ENCODE results near the gene ELOVL5. TPM values are rescaled to one million over a fixed set of nuclear protein-coding genes. Genes with fewer than 3 reads are reported as not detected.

The ELOVL5 gene
- total RNA-seq, 1 experiment from 2014 or later: 121 TPM

DNA sequence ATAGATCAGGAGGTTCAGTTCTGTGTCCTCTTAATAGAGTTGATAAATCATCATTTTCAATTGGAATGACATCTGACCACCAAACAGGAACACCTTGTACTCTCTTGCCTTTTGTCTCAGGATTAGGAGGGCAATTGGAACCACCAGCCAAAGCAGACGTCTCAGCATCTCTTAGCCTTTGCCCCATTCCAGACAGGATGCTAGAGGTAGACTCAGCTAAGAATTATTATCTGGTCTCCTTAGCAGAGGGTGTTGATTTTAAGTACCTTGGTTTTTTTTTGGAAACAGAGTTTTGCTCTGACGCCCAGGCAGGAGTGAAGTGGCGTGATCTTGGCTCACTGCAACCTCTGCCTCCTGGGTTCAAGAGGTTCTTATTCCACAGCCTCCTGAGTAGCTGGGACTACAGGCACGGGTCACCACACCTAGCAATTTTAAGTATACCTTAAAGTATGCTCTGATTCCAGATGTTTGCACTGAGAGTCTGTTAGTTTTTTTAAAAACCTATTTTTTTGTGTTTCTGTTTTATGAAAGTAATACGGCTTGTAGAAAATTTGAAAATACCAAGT is 28.0 kb upstream of the ELOVL5 start:
- no peak overlapping the region for H3K4me3 Mint-ChIP-seq
- Histone ChIP-seq H3K9ac (ENCODE audit: extremely low read depth, insufficient read length, low read length) (no peak overlapping the region), H3K27me3 (ENCODE audit: insufficient read depth, low read length) (no peaks in the 10 kb centered on the region), H4K20me1 (ENCODE audit: control insufficient read depth, insufficient read depth, insufficient read length) (no peaks in the 10 kb centered on the region), H4K5ac (ENCODE audit: insufficient read length, low read depth, low read length) (no peak overlapping the region), H3K23ac (ENCODE audit: insufficient read length, low read depth, low read length) (no peak overlapping the region), H2BK12ac (ENCODE audit: insufficient read length, low read depth, low read length) (no peak overlapping the region), H3K4me2 (ENCODE audit: insufficient read depth, insufficient read length, low read length) (no peak overlapping the region), H2BK5ac (ENCODE audit: insufficient read length, low read length) (no peak overlapping the region), H3K4me1 (ENCODE audit: insufficient read depth, low read length) (no peaks in the 10 kb centered on the region), H3K4ac (ENCODE audit: low read depth, low read length) (no peak overlapping the region), H3K23me2 (ENCODE audit: insufficient read length, low read depth, low read length, poor library complexity, severe bottlenecking) (no peaks in the 10 kb centered on the region), H3K79me2 (ENCODE audit: insufficient read depth, low read length) (no peaks in the 10 kb centered on the region), H2AK5ac (ENCODE audit: insufficient read length, low read length) (no peak overlapping the region), H2BK15ac (ENCODE audit: low read depth, low read length) (no peak overlapping the region), H3K56ac (ENCODE audit: insufficient read length, low read depth, low read length) (no peak overlapping the region), H3K14ac (ENCODE audit: insufficient read depth, low read length) (no peak overlapping the region), H3K27ac (ENCODE audit: insufficient read length, low read depth, low read length) (no peak overlapping the region), H2BK20ac (ENCODE audit: low read depth, low read length, poor library complexity, severe bottlenecking) (no peak overlapping the region), H4K8ac (replicated peaks; ENCODE audit: insufficient read length, low read depth, low read length) (no peak overlapping the region), H3K9me3 (ENCODE audit: control insufficient read depth, low read depth, low read length) (no peaks in the 10 kb centered on the region), H2BK120ac (ENCODE audit: low read depth, low read length, poor library complexity, severe bottlenecking) (no peak overlapping the region), H3T11ph (ENCODE audit: low read length) (no peak overlapping the region), H2AFZ (ENCODE audit: low read length) (no peak overlapping the region), H3K18ac (ENCODE audit: insufficient read length, low read depth, low read length) (no peak overlapping the region), H3K79me1 (ENCODE audit: insufficient read depth, low read depth, low read length, poor library complexity, severe bottlenecking) (no peaks in the 10 kb centered on the region), H4K91ac (ENCODE audit: insufficient read length, low read depth, low read length) (no peak overlapping the region)
- WGBS (ENCODE audit: extremely low coverage, insufficient read length, low lambda C conversion rate): no CpG with 5 or more reads among the region's 5 CpGs
- TF ChIP-seq, protein P1, sequence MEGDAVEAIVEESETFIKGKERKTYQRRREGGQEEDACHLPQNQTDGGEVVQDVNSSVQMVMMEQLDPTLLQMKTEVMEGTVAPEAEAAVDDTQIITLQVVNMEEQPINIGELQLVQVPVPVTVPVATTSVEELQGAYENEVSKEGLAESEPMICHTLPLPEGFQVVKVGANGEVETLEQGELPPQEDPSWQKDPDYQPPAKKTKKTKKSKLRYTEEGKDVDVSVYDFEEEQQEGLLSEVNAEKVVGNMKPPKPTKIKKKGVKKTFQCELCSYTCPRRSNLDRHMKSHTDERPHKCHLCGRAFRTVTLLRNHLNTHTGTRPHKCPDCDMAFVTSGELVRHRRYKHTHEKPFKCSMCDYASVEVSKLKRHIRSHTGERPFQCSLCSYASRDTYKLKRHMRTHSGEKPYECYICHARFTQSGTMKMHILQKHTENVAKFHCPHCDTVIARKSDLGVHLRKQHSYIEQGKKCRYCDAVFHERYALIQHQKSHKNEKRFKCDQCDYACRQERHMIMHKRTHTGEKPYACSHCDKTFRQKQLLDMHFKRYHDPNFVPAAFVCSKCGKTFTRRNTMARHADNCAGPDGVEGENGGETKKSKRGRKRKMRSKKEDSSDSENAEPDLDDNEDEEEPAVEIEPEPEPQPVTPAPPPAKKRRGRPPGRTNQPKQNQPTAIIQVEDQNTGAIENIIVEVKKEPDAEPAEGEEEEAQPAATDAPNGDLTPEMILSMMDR (conservative IDR thresholded peaks at IDR 0.05): no peak
- no peaks in the 10 kb centered on the region for H3K4me1 Mint-ChIP-seq
- H3K9me3 Mint-ChIP-seq: peaks cover 2 to 3% of the 10 kb centered on the region in 2 experiments; a peak in 3 of 5 replicates
- no peak for DNase-seq
- peaks cover 2% of the 10 kb centered on the region; the same call in 1 of the 2 replicates for H3K27me3 Mint-ChIP-seq (ENCODE audit: low read depth)
- H3K36me3 Mint-ChIP-seq (ENCODE audit: insufficient read depth in 1 of 3, low read depth in 3 of 3): peaks cover 0 to 3% (median 0%) of the 10 kb centered on the region in 3 experiments; a peak in 2 of 7 replicates
- no peak overlapping the region for H3K27ac Mint-ChIP-seq

All from H9 (cell line).